GM18861 (cell line): ENCODE data around the gene KCNMB3.

Experiments
- ATAC-seq: cut with Tn5 transposase; IDR thresholded peaks from one replicate; pipeline ENCODE4 v1.9.1; 2021; ENCODE audit not compliant: unreplicated experiment

The KCNMB3 gene

GRCh38 chr3:179200790-179201189 lies 50.1 kb downstream of the KCNMB3 start:
- ATAC-seq, result no peak

- ATAC-seq, result no peak
These were observed 54.2 kb downstream of the KCNMB3 start for GRCh38 chr3:179196700-179197099.

- ATAC-seq, result peak; percentile 77
These were observed 54.8 kb downstream of the KCNMB3 start for GRCh38 chr3:179196098-179196497.

GRCh38 chr3:179194931-179195330 lies 56.0 kb downstream of the KCNMB3 start:
- ATAC-seq, result no peak
